Transverse colon (tissue), 4 donors: Measurements from ENCODE around the gene HMGN4. TPM values are rescaled to one million over a fixed set of nuclear protein-coding genes. Genes with fewer than 3 reads are reported as not detected.

Source experiments
- DNase-seq: peaks from one replicate; pipeline ENCODE4 v3.0.0-alpha.2; 2019
- H3K27ac ChIP-seq, 4 donors: fragments of 200-600 bp; sonication (generic); 2 replicates each; pipeline ENCODE4 v1.5.1; 2016 to 2018; ENCODE audit warnings: inconsistent platforms in 4 of 4
- H3K27me3 ChIP-seq: fragments of 200-600 bp; sonication (generic); 2 replicates; pipeline ENCODE4 v1.5.1; 2017; ENCODE audit warnings: inconsistent platforms
- H3K36me3 ChIP-seq, 4 donors: fragments of 200-600 bp; sonication (generic); 2 replicates each; pipeline ENCODE4 v1.5.1; 2017 to 2019; ENCODE audit warnings: inconsistent platforms in 4 of 4
- H3K4me1 ChIP-seq, 4 donors: fragments of 200-600 bp; sonication (generic); 2 replicates each; pipeline ENCODE4 v1.5.1; 2017 to 2020; ENCODE audit warnings: inconsistent platforms in 4 of 4
- H3K4me3 ChIP-seq, 4 donors: fragments of 200-600 bp; sonication (generic); 1 replicate in 1 of 4; 2 replicates in 3 of 4; pipeline versions ENCODE4 v1.5.1 to v1.6.1; 2017 to 2019; ENCODE audit warnings: inconsistent platforms in 4 of 4
- H3K9me3 ChIP-seq, 2 donors: fragments of 200-600 bp; sonication (generic); 2 replicates each; pipeline ENCODE4 v1.5.1; 2017 to 2019; ENCODE audit warnings: inconsistent platforms in 2 of 2
- EP300 ChIP-seq: sonication (generic); formaldehyde crosslinking; IDR thresholded peaks from one replicate; pipeline ENCODE4 v1.6.1; 2017; ENCODE audit warnings: antibody characterized with exemption, low read depth
- POLR2A ChIP-seq: fragments of 450-650 bp; IDR thresholded peaks from one replicate; pipeline ENCODE4 v1.6.1; 2016; ENCODE audit warnings: antibody characterized with exemption, mild to moderate bottlenecking, moderate library complexity
- POLR2AphosphoS5 ChIP-seq, 3 donors: sonication (generic); formaldehyde crosslinking; IDR thresholded peaks; one replicate each; pipeline ENCODE4 v1.6.1; 2016; ENCODE audit warnings: antibody characterized with exemption in 3 of 3
- WGBS, 2 donors: methylation state at CpG; one replicate each; pipeline ENCODE4 v1.1.5; 2018; ENCODE audit warnings: low coverage in 1 of 2; 5-methylcytosine and 5-hydroxymethylcytosine counted together
- in situ Hi-C, 4 donors: fragments of 200-750 bp; cut with MboI; loops; one replicate each; pipeline versions ENCODE4 v1.15.0 to v1.15.1; 2017; ENCODE audit warnings: low sequenced_read_pairs in 3 of 4, low pct_ligation_motif_present in 1 of 4, low pct_unique_long_range_greater_than_20kb in 1 of 4
- intact Hi-C: fragments of 100-400 bp; cut with DNase I; formaldehyde crosslinking; loops from one replicate; pipeline ENCODE4 v1.15.1; 2023; ENCODE audit warnings: low total_unique reads
- total RNA-seq, 4 donors: library from RNA; depleted of rRNA; stranded (reverse); fragments of >200 nt; gene quantifications; one replicate each; pipeline ENCODE4 v1.1.0, GENCODE V29; 2016
- TF ChIP-seq, protein P1 (sequence below), 5 experiments: fragments of 200-600 bp in 3 of 5; fragments of 450-650 bp in 2 of 5; sonication (generic) in 3 of 5; IDR thresholded peaks; 1 replicate in 2 of 5; 2 replicates in 3 of 5; pipeline ENCODE4 v1.5.1; 2016 to 2017; ENCODE audit warnings: antibody characterized with exemption in 5 of 5, inconsistent platforms in 3 of 5, mild to moderate bottlenecking in 2 of 5, moderate library complexity in 1 of 5

HMGN4 gene
- 10 to 100 TPM; 20.3 to 69.6 (median 62.8) TPM for total RNA-seq

DNA sequence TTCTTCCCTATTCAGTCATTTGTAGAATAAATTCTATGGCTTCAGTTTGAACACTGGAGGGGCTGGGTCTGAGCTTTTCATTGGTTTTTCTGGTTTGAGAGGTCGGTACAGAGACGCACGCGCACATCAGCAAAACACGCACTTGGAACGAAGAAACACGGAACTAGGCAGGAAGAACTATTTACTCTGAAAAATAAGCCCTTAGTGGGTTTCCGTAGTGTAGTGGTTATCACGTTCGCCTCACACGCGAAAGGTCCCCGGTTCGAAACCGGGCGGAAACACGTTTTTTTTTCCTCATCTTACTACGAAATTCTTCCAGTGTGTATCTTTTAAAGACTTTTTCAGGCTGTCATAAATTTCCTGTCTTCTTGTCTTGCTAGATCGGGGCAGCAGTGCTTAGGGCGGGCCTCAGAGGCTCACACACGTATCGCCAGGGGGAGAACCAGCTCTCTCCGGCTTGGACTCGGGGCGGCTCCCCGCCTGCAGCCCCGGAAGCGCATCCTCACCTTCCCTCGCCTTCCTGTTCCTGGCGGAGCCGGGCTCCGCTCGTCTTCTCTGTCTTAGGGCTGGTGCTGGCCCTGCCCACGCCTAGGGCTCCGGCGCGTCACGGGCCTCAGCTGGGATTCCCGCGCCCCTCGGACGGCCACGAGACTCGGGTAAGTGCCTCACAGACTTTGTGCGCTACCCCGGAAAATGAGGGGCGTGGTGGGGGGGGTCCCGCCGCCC, at the start of gene HMGN4:
Gene HMGN4 (plus strand): TSS at position 521 of the 726 bp plus-strand sequence. CDS start 6,841 bp downstream, outside the sequence.
- no peaks in the 10 kb centered on the region for H3K36me3 ChIP-seq
- TF ChIP-seq POLR2A (peak; percentile 74), EP300 (no peak), POLR2AphosphoS5 (IDR thresholded peaks at IDR 0.05) (peak in 2 of 3 donors; percentile 71 to 76)
- TF ChIP-seq, protein P1, sequence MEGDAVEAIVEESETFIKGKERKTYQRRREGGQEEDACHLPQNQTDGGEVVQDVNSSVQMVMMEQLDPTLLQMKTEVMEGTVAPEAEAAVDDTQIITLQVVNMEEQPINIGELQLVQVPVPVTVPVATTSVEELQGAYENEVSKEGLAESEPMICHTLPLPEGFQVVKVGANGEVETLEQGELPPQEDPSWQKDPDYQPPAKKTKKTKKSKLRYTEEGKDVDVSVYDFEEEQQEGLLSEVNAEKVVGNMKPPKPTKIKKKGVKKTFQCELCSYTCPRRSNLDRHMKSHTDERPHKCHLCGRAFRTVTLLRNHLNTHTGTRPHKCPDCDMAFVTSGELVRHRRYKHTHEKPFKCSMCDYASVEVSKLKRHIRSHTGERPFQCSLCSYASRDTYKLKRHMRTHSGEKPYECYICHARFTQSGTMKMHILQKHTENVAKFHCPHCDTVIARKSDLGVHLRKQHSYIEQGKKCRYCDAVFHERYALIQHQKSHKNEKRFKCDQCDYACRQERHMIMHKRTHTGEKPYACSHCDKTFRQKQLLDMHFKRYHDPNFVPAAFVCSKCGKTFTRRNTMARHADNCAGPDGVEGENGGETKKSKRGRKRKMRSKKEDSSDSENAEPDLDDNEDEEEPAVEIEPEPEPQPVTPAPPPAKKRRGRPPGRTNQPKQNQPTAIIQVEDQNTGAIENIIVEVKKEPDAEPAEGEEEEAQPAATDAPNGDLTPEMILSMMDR (IDR thresholded peaks at IDR 0.05), result peak in 1 of 5 experiments; percentile 14
- no peaks in the 10 kb centered on the region for H3K9me3 ChIP-seq
- peaks cover 9 to 48% (median 25%) of the 10 kb centered on the region in 4 donors for H3K4me1 ChIP-seq
- intact Hi-C loops, result no loop called here
- peak; percentile 85 for DNase-seq
- 0% methylated on average over 13 to 38 of the region's 49 CpGs for WGBS, 2 donors
- peak within 1 kb of the TSS; percentile 58 to 91 (median 76) for H3K4me3 ChIP-seq
- no peaks in the 10 kb centered on the region for H3K27me3 ChIP-seq
- in situ Hi-C loops, result no loop called here
- H3K27ac ChIP-seq, result peak within 1 kb of the TSS; percentile 94 to 96 (median 96)

DNA sequence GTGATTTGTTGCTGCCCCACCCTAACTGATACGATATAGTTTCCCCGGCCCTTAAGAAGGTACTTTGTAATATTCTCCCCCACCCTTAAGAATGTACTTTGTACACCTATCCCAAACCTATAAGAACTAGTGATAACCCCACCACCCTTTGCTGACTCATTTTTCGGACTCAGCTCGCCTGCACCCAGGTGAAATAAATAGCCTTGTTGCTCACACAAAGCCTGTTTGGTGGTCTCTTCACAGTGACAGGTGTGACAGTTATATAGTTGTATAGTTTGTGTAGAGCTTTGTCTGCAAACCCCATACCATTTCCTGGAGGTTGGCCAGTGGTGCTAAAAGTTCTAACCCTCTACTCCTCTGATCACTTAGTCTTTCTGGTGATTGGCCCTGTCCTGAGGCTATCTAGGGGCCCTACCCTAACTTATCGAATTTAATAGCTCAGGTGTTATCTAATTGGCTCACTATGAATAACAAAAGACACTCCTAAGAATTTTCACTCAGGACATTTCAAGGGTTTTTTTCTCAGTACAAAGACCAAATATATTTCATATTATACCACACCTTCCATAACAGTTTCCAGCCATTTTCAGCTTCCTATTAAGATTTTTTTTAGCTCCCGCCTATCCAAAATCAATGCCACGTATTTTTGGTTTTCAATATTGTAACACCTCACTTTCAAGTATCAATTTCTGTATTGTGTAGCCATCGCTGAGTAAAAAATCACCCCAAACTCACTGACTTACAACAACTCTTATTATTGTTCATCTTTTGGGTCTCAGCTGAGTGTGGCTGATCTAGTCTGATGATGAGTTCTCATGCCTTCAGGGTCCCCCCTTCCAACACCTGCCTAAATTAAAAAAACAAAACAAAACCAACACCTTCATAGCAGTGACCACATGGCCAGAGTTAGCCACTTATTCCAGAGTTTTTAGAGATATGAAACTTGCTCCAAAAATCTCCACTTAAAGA, 47.9 kb upstream of the HMGN4 start:
- Histone ChIP-seq H3K4me1 (no peaks in the 10 kb centered on the region), H3K9me3 (no peaks in the 10 kb centered on the region), H3K27ac (no peak overlapping the region), H3K36me3 (no peaks in the 10 kb centered on the region), H3K27me3 (no peaks in the 10 kb centered on the region), H3K4me3 (no peak overlapping the region)
- no peak for DNase-seq
- 63 to 65% methylated on average over 6 to 8 of the region's 8 CpGs for WGBS, 2 donors
- TF ChIP-seq, protein P1 (IDR thresholded peaks at IDR 0.05), result no peak
- no peak for TF ChIP-seq POLR2A
- TF ChIP-seq POLR2AphosphoS5 (IDR thresholded peaks at IDR 0.05), result no peak
- no peak for TF ChIP-seq EP300
- in situ Hi-C loops, result no loop called here
- intact Hi-C loops, result no loop called here

DNA sequence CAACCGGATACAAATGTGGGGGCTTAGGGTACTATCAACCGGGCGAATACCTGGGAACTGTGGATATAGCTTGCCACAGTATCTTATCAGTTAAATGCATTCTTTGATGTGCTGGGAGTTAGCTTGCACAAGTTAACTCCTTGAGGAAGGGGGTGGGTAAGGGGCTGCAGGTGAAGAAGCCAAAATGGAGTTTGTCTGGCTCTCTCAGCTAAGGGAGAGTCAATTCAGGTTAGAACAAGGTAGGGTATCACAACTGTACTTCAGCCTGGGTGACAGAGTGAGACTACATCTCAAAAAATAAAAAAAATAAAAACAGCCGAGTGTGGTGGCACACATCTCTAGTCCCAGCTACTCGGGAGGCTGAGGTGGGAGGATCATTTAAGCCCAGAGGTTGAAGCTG, 46.6 kb upstream of the HMGN4 start:
- H3K27ac ChIP-seq, result no peak overlapping the region
- WGBS, 2 donors, result 93 to 97% methylated on average over 3 to 5 of the region's 5 CpGs
- H3K27me3 ChIP-seq, result no peaks in the 10 kb centered on the region
- H3K36me3 ChIP-seq, result no peaks in the 10 kb centered on the region
- TF ChIP-seq, protein P1 (IDR thresholded peaks at IDR 0.05), result no peak
- TF ChIP-seq POLR2AphosphoS5 (IDR thresholded peaks at IDR 0.05) (no peak), EP300 (no peak), POLR2A (no peak)
- in situ Hi-C loops (no loop called here), intact Hi-C loops (no loop called here)
- H3K4me1 ChIP-seq, result no peaks in the 10 kb centered on the region
- no peak for DNase-seq
- H3K9me3 ChIP-seq, result no peaks in the 10 kb centered on the region
- no peak overlapping the region for H3K4me3 ChIP-seq

DNA sequence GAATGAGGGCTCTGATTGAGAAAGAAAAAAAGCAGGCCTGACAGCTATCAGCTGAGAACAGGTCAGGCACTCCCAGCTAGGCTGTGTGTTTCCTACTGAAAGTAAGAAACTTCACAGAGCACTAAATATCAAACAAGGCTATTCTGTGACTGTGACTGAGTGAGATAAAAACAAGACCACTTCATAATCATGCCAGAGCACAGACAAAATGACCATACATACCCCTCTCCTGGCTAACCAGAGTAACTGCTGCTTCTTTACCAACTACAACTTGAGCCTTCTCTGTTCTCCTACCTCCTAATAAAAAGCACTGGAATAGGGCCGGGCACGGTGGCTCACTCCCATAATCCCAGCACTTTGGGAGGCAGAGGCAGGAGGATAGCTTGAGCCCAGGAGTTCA, 44.9 kb upstream of the HMGN4 start:
- H3K36me3 ChIP-seq, result no peaks in the 10 kb centered on the region
- no peaks in the 10 kb centered on the region for H3K9me3 ChIP-seq
- WGBS, 2 donors, result 94% methylated on average over 2 of the region's 2 CpGs; no CpG with 5 or more reads in 1 of the 2 donors
- no peak for DNase-seq
- TF ChIP-seq, protein P1 (IDR thresholded peaks at IDR 0.05), result no peak
- TF ChIP-seq POLR2AphosphoS5 (IDR thresholded peaks at IDR 0.05), result no peak
- TF ChIP-seq EP300, result no peak
- no peak for TF ChIP-seq POLR2A
- intact Hi-C loops, result no loop called here
- H3K4me1 ChIP-seq, result no peaks in the 10 kb centered on the region
- no peak overlapping the region for H3K4me3 ChIP-seq
- in situ Hi-C loops, result no loop called here
- H3K27me3 ChIP-seq, result no peaks in the 10 kb centered on the region
- H3K27ac ChIP-seq, result no peak overlapping the region
